GM12878 (cell line): ENCODE results near the gene EYA4. TPM values are rescaled to one million over a fixed set of nuclear protein-coding genes. Genes with fewer than 3 reads are reported as not detected.

Experiments
- ATAC-seq: fragments of 200-7000 bp; cut with Tn5 transposase; 3 replicates; pipeline ENCODE4 v1.9.1; 2020; ENCODE audit warnings: mild to moderate bottlenecking, moderate library complexity
- BruUV-seq: library from RNA; stranded (reverse); fragments of 400-500 nt; replicated peaks from 2 replicates; lab custom pipeline; 2021; lab: Mats Ljungman, UMichigan
- CTCF ChIA-PET: fragments of 300-600 bp; sonication (Branson Sonifier 250); formaldehyde crosslinking; extraction: SDS; loops from one replicate; lab custom pipeline; 2021; ENCODE audit warnings: inconsistent platforms; lab: Yijun Ruan, JAX
- POLR2A ChIA-PET: fragments of 350-600 bp; formaldehyde crosslinking; extraction: SDS; loops from one replicate; lab custom pipeline; 2021; ENCODE audit warnings: inconsistent platforms; lab: Charles Lee
- RAD21 ChIA-PET: fragments of 300-600 bp; sonication (Branson Sonifier 250); formaldehyde crosslinking; loops from one replicate; lab custom pipeline; 2023; ENCODE audit warnings: antibody characterized with exemption; ENCODE audit not compliant: unreplicated experiment; lab: Charles Lee
- SMC1A ChIA-PET: fragments of 300-600 bp; sonication (Branson Sonifier 250); formaldehyde crosslinking; loops from one replicate; lab custom pipeline; 2023; ENCODE audit not compliant: unreplicated experiment, uncharacterized antibody; lab: Charles Lee
- DNase-seq: peaks from one replicate; pipeline ENCODE4 v3.0.0-alpha.2; 2011; ENCODE audit warnings: low read depth, low spot score
- FAIRE-seq: peaks from 3 replicates; lab custom pipeline; 2011; peaks lifted over from hg19 to GRCh38; lab: Jason Lieb, UNC
- H2AFZ ChIP-seq: 2 replicates; pipeline ENCODE4 v1.6.0; 2011; ENCODE audit warnings: low read depth, low read length, control low read depth; ENCODE audit not compliant: control insufficient read depth
- H3K27ac ChIP-seq: 2 replicates; pipeline ENCODE4 v1.5.1; 2011; ENCODE audit warnings: control low read depth; ENCODE audit not compliant: control insufficient read depth, insufficient read depth
- H3K27me3 ChIP-seq, 2 experiments: replicated peaks in 1 of 2; 2 replicates each; pipeline versions ENCODE4 v1.6.0 to v1.6.1; 2011; ENCODE audit warnings: low read length in 1 of 2; ENCODE audit not compliant: control insufficient read depth in 2 of 2, insufficient read depth in 2 of 2
- H3K36me3 ChIP-seq, 2 experiments: 2 replicates each; pipeline ENCODE4 v1.5.1; 2011; ENCODE audit warnings: low read length in 1 of 2; ENCODE audit not compliant: control insufficient read depth in 2 of 2, insufficient read depth in 2 of 2
- H3K4me1 ChIP-seq: 2 replicates; pipeline ENCODE4 v1.6.1; 2011; ENCODE audit warnings: mild to moderate bottlenecking, low read length, moderate library complexity, mixed read lengths; ENCODE audit not compliant: control insufficient read depth, insufficient read depth
- H3K4me2 ChIP-seq: 2 replicates; pipeline ENCODE4 v1.6.0; 2011; ENCODE audit warnings: control low read depth; ENCODE audit not compliant: control insufficient read depth, insufficient read depth
- H3K4me3 ChIP-seq: fragments of 200-600 bp; sonication (generic); 2 replicates; pipeline ENCODE4 v1.5.1; 2016
- H3K79me2 ChIP-seq: 2 replicates; pipeline ENCODE4 v1.6.0; 2011; ENCODE audit warnings: low read length; ENCODE audit not compliant: control insufficient read depth, insufficient read depth
- H3K9ac ChIP-seq: 2 replicates; pipeline ENCODE4 v1.8.0; 2011; ENCODE audit warnings: low read length, control low read depth, mixed read lengths; ENCODE audit not compliant: control insufficient read depth, insufficient read depth
- H3K9me3 ChIP-seq: replicated peaks from 3 replicates; pipeline ENCODE4 v1.5.1; 2011; ENCODE audit warnings: mild to moderate bottlenecking, low read length; ENCODE audit not compliant: control insufficient read depth, insufficient read depth
- H4K20me1 ChIP-seq: 2 replicates; pipeline ENCODE4 v1.6.0; 2011; ENCODE audit not compliant: control insufficient read depth, insufficient read depth
- FOXM1 ChIP-seq: IDR thresholded peaks from 2 replicates; pipeline ENCODE4 v1.6.1; 2012; ENCODE audit warnings: low read depth, mild to moderate bottlenecking, inconsistent platforms, low read length, moderate library complexity
- HDAC6 ChIP-seq: fragments of 200-600 bp; sonication (generic); IDR thresholded peaks from one replicate; pipeline ENCODE4 v1.8.0; 2017; ENCODE audit warnings: antibody characterized with exemption; ENCODE audit not compliant: unreplicated experiment
- MEF2A ChIP-seq: IDR thresholded peaks from 2 replicates; pipeline ENCODE4 v1.6.1; 2011; ENCODE audit warnings: low read depth, mild to moderate bottlenecking, low read length, moderate library complexity; ENCODE audit not compliant: insufficient read depth
- MTA2 ChIP-seq: fragments of 450-650 bp; IDR thresholded peaks from 2 replicates; pipeline ENCODE4 v1.6.1; 2016; ENCODE audit warnings: low read depth, mild to moderate bottlenecking, moderate library complexity
- PAX8 ChIP-seq: fragments of 450-650 bp; IDR thresholded peaks from 2 replicates; pipeline ENCODE4 v1.6.1; 2017; ENCODE audit warnings: mild to moderate bottlenecking, moderate library complexity
- RAD51 ChIP-seq: fragments of 450-650 bp; IDR thresholded peaks from 2 replicates; pipeline ENCODE4 v1.6.1; 2016; ENCODE audit warnings: moderate library complexity, mild to moderate bottlenecking, inconsistent platforms
- STAT1 ChIP-seq: fragments of 450-650 bp; conservative IDR thresholded peaks from 2 replicates; pipeline ENCODE4 v1.6.1; 2014; ENCODE audit warnings: antibody characterized with exemption, mild to moderate bottlenecking
- ZBED1 ChIP-seq: IDR thresholded peaks from 2 replicates; pipeline ENCODE4 v1.6.1; 2016; ENCODE audit warnings: borderline replicate concordance
- ZNF384 ChIP-seq: IDR thresholded peaks from 2 replicates; pipeline ENCODE4 v1.6.1; 2012; ENCODE audit warnings: low read depth, mild to moderate bottlenecking, low read length, improper control_type of control experiment, borderline replicate concordance
- WGBS: methylation state at CpG from one replicate; pipeline ENCODE4 v1.1.6; 2016; ENCODE audit warnings: low lambda C conversion rate; ENCODE audit not compliant: insufficient replicate concordance, insufficient coverage; ENCODE audit errors: missing lambda C conversion rate; 5-methylcytosine and 5-hydroxymethylcytosine counted together
- in situ Hi-C: fragments of 300-500 bp; cut with MboI; formaldehyde crosslinking; loops from 9 replicates; pipeline ENCODE4 v1.14.3; 2018; ENCODE audit warnings: mixed read lengths
- intact Hi-C: fragments of 100-400 bp; cut with micrococcal nuclease; formaldehyde crosslinking; loops from one replicate; pipeline ENCODE4 v1.14.2; 2022; ENCODE audit not compliant: unreplicated experiment
- polyA plus RNA-seq, 11 experiments: library from polyadenylated mRNA; depleted of rRNA in 4 of 11; unstranded in 6 of 11; stranded (reverse) in 5 of 11; fragments of >200 nt; fragmentation: Nextera tagmentation in 4 of 11; fragmentation: Illumina TruSeq in 1 of 11; extraction: Ambion mirVana in 4 of 11; extraction: Trizol in 1 of 11; gene quantifications; 1 replicate in 1 of 11; 2 replicates in 10 of 11; pipeline versions ENCODE4 v1.2.1 to v1.2.3, GENCODE V29; 2011 to 2016; ENCODE audit warnings: inconsistent platforms in 2 of 11, missing spikeins in 2 of 11, low read depth in 1 of 11
- total RNA-seq, 4 experiments: library from RNA; depleted of rRNA in 3 of 4; stranded (reverse); fragments of >200 nt in 3 of 4; fragmentation: Illumina TruSeq in 1 of 4; extraction: Trizol in 1 of 4; gene quantifications; 2 replicates each; pipeline versions ENCODE4 v1.2.1 to v1.2.3, GENCODE V29; 2013 to 2021
- TF ChIP-seq, protein P1 (sequence below): IDR thresholded peaks from 2 replicates; pipeline ENCODE4 v1.6.1; 2012; ENCODE audit warnings: improper control_type of control experiment, low read depth, low read length; ENCODE audit not compliant: insufficient replicate concordance
- TF ChIP-seq, protein P2 (sequence below): fragments of 450-650 bp; formaldehyde crosslinking; IDR thresholded peaks from 2 replicates; pipeline ENCODE4 v1.4.0; 2020; ENCODE audit warnings: mild to moderate bottlenecking, moderate library complexity
- TF ChIP-seq, protein P3 (sequence below): fragments of 450-650 bp; IDR thresholded peaks from 2 replicates; pipeline ENCODE4 v1.6.1; 2014; ENCODE audit warnings: mild to moderate bottlenecking

EYA4 gene
- total and polyA plus RNA-seq, 10 of the 15 experiments (the other 5 are each of a cell fraction or from before 2014, with no cell fraction given): 0.02 TPM; not detected in 9

- CTCF ChIA-PET: no interaction called here
- POLR2A ChIA-PET: no interaction called here
Measured at GRCh38 chr6:133393891-133394290, 152.7 kb downstream of the EYA4 start.

More at GRCh38 chr6:133393891-133394290, 152.7 kb downstream of the EYA4 start:
- Histone ChIP-seq H3K79me2 (no peaks in the 10 kb centered on the region), H3K9me3 (no peaks in the 10 kb centered on the region), H3K36me3 (no peaks in the 10 kb centered on the region), H3K27ac (no peak overlapping the region), H3K27me3 (no peaks in the 10 kb centered on the region), H3K9ac (no peak overlapping the region), H4K20me1 (no peaks in the 10 kb centered on the region), H3K4me2 (no peak overlapping the region), H3K4me3 (no peak overlapping the region), H2AFZ (no peak overlapping the region), H3K4me1 (no peaks in the 10 kb centered on the region)
- ChIA-PET RAD21 (no interaction called here), SMC1A (no interaction called here)
- ATAC-seq (no peak), FAIRE-seq (no peak), DNase-seq (no peak)
- no peak for TF ChIP-seq MEF2A
- TF ChIP-seq STAT1: no peak
- TF ChIP-seq FOXM1: no peak
- TF ChIP-seq, protein P1, sequence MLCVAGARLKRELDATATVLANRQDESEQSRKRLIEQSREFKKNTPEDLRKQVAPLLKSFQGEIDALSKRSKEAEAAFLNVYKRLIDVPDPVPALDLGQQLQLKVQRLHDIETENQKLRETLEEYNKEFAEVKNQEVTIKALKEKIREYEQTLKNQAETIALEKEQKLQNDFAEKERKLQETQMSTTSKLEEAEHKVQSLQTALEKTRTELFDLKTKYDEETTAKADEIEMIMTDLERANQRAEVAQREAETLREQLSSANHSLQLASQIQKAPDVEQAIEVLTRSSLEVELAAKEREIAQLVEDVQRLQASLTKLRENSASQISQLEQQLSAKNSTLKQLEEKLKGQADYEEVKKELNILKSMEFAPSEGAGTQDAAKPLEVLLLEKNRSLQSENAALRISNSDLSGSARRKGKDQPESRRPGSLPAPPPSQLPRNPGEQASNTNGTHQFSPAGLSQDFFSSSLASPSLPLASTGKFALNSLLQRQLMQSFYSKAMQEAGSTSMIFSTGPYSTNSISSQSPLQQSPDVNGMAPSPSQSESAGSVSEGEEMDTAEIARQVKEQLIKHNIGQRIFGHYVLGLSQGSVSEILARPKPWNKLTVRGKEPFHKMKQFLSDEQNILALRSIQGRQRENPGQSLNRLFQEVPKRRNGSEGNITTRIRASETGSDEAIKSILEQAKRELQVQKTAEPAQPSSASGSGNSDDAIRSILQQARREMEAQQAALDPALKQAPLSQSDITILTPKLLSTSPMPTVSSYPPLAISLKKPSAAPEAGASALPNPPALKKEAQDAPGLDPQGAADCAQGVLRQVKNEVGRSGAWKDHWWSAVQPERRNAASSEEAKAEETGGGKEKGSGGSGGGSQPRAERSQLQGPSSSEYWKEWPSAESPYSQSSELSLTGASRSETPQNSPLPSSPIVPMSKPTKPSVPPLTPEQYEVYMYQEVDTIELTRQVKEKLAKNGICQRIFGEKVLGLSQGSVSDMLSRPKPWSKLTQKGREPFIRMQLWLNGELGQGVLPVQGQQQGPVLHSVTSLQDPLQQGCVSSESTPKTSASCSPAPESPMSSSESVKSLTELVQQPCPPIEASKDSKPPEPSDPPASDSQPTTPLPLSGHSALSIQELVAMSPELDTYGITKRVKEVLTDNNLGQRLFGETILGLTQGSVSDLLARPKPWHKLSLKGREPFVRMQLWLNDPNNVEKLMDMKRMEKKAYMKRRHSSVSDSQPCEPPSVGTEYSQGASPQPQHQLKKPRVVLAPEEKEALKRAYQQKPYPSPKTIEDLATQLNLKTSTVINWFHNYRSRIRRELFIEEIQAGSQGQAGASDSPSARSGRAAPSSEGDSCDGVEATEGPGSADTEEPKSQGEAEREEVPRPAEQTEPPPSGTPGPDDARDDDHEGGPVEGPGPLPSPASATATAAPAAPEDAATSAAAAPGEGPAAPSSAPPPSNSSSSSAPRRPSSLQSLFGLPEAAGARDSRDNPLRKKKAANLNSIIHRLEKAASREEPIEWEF: no peak
- TF ChIP-seq ZNF384: no peak
- TF ChIP-seq, protein P2, sequence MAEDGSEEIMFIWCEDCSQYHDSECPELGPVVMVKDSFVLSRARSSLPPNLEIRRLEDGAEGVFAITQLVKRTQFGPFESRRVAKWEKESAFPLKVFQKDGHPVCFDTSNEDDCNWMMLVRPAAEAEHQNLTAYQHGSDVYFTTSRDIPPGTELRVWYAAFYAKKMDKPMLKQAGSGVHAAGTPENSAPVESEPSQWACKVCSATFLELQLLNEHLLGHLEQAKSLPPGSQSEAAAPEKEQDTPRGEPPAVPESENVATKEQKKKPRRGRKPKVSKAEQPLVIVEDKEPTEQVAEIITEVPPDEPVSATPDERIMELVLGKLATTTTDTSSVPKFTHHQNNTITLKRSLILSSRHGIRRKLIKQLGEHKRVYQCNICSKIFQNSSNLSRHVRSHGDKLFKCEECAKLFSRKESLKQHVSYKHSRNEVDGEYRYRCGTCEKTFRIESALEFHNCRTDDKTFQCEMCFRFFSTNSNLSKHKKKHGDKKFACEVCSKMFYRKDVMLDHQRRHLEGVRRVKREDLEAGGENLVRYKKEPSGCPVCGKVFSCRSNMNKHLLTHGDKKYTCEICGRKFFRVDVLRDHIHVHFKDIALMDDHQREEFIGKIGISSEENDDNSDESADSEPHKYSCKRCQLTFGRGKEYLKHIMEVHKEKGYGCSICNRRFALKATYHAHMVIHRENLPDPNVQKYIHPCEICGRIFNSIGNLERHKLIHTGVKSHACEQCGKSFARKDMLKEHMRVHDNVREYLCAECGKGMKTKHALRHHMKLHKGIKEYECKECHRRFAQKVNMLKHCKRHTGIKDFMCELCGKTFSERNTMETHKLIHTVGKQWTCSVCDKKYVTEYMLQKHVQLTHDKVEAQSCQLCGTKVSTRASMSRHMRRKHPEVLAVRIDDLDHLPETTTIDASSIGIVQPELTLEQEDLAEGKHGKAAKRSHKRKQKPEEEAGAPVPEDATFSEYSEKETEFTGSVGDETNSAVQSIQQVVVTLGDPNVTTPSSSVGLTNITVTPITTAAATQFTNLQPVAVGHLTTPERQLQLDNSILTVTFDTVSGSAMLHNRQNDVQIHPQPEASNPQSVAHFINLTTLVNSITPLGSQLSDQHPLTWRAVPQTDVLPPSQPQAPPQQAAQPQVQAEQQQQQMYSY (CRISPR knock-in tag): no peak
- no peak for TF ChIP-seq PAX8
- TF ChIP-seq, protein P3, sequence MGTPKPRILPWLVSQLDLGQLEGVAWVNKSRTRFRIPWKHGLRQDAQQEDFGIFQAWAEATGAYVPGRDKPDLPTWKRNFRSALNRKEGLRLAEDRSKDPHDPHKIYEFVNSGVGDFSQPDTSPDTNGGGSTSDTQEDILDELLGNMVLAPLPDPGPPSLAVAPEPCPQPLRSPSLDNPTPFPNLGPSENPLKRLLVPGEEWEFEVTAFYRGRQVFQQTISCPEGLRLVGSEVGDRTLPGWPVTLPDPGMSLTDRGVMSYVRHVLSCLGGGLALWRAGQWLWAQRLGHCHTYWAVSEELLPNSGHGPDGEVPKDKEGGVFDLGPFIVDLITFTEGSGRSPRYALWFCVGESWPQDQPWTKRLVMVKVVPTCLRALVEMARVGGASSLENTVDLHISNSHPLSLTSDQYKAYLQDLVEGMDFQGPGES: no peak
- no peak for TF ChIP-seq HDAC6
- TF ChIP-seq RAD51: no peak
- no peak for TF ChIP-seq MTA2
- no peak for TF ChIP-seq ZBED1
- in situ Hi-C loops: no loop called here
- 19% methylated on average over 1 of the region's 1 CpG for WGBS
- intact Hi-C loops: no loop called here
- BruUV-seq: no TSS peak
